HG02870 (cell line): ENCODE measurements around the gene TRMT44.
A peak's percentile ranks its signal among the peaks of the same experiment; 100 is the strongest.

Experiments used
- ATAC-seq: cut with Tn5 transposase; IDR thresholded peaks from one replicate; pipeline ENCODE4 v1.9.1; 2021; ENCODE audit warnings: mild to moderate bottlenecking, moderate library complexity; ENCODE audit not compliant: unreplicated experiment

TRMT44 gene, protein sequence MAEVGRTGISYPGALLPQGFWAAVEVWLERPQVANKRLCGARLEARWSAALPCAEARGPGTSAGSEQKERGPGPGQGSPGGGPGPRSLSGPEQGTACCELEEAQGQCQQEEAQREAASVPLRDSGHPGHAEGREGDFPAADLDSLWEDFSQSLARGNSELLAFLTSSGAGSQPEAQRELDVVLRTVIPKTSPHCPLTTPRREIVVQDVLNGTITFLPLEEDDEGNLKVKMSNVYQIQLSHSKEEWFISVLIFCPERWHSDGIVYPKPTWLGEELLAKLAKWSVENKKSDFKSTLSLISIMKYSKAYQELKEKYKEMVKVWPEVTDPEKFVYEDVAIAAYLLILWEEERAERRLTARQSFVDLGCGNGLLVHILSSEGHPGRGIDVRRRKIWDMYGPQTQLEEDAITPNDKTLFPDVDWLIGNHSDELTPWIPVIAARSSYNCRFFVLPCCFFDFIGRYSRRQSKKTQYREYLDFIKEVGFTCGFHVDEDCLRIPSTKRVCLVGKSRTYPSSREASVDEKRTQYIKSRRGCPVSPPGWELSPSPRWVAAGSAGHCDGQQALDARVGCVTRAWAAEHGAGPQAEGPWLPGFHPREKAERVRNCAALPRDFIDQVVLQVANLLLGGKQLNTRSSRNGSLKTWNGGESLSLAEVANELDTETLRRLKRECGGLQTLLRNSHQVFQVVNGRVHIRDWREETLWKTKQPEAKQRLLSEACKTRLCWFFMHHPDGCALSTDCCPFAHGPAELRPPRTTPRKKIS

DNA sequence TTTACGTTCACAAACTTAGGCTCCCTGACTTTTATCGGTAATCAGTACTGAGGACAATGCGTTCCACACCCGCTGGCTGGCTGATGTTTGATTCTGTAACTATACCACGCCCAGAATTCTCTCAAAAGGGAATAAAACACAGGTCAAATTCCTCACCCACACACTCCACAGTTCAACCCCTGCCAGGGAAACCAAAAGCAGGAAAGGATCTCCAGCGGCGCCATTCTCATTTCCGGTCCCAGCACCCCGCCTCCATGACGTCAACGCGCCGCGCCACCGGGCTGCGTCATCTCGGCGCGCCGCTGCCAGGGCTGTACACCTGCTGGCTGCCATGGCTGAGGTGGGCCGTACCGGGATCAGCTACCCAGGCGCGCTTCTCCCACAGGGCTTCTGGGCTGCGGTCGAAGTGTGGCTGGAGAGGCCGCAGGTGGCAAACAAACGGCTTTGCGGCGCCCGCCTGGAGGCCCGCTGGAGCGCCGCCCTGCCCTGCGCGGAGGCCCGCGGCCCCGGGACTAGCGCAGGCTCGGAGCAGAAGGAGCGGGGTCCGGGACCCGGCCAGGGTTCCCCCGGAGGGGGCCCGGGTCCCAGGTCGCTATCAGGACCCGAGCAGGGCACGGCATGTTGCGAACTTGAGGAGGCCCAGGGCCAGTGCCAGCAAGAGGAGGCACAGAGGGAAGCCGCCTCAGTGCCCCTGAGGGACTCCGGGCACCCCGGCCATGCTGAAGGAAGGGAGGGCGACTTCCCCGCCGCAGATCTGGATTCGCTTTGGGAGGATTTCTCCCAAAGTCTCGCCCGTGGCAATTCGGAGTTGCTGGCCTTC is at the start of gene TRMT44, which contains the start of gene ACOX3:
Gene TRMT44 (plus strand): TSS at position 286 of the 820 bp plus-strand sequence. CDS start 46 bp downstream, at position 332.
Gene ACOX3 (minus strand): TSS at position 232 of the 820 bp plus-strand sequence. CDS start 24,202 bp downstream, outside the sequence.
- peak; percentile 83 for ATAC-seq

DNA sequence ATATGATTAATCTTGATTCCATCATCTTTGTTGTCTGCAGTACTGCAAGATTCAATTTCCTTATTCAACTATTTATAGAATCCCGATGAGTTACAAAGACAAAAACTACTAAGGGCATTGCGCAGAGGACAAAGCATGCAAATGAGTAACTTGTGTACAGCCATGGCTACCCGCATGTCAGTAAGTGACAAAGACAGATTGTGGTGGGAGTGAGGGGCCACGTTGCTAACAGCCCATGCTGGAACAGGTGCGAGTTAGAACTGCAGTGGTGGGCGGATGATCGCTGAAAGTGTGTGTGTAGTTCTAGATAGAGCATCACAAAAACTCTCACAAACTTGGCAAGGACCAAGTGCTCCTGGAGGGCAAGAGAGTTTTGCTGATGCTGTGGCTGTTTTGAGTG is 49.5 kb upstream of the TRMT44 start:
- ATAC-seq: no peak

DNA sequence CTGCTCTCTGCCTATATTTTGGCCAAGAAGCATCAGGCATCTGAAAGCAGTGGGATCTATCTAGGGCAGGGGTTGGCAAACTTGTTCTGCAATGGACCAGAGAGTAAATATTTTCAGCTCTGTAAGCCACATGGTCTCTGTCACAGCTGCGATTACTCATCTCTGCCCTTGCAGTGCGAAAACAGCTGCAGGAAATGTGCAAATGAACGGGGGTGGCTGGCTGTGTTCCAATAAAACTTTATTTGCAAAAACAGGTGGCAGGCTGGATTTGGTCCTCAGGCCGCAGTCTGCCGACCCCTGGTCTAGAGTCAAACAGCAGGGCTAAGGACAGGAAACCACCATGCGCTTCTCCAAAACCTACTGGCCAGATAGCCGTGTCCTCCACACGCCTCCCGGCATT is 48.6 kb upstream of the TRMT44 start:
- peak; percentile 83 for ATAC-seq

DNA sequence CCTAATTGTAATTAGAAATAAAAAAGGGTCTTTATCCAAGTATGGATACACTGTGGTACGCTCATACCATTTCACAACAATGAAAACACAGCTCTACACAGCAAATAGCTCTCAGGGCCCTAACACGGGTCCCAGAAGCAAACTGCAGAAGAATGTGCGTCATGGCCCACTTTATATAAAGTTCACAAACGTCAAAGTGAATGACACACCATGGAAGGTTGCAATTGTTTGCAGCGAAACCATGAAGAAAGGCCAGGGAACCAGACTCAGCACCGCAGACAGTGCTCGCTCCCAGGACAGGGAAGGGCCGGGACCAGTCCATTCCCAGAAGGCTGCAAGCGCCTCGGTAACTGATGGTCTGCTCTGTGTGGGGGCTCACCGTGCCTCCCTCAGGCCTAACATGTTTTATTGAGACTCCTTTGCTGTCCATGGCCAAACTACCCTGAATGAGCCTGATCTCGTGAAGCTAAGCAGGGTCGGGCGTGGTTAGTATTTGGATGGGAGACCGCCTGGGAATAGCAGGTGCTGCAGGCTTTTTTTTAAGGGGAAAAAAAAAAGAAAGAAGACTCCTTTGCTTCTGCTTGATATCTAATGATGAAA is 47.9 kb upstream of the TRMT44 start:
- ATAC-seq: no peak

DNA sequence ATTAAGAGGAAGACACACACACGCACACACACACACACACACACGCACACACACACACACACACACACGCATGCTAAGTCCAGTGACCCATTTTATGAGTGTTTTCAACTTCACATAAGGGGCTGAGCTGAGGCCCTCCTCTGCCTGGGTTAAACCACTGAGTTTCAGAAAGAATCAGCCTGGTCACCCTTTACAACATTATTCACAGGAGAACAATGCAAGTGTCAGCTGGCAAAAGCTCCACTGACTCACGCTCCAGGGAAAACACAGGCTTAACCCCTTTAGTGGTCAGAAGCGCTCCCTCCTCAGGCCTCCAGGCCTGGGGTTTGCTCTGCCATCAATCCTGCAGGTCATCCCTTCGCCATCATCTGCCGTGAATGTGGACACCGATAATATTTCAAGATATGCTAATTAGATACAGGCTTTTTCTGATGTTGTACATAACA is 47.0 kb upstream of the TRMT44 start:
- no peak for ATAC-seq

DNA sequence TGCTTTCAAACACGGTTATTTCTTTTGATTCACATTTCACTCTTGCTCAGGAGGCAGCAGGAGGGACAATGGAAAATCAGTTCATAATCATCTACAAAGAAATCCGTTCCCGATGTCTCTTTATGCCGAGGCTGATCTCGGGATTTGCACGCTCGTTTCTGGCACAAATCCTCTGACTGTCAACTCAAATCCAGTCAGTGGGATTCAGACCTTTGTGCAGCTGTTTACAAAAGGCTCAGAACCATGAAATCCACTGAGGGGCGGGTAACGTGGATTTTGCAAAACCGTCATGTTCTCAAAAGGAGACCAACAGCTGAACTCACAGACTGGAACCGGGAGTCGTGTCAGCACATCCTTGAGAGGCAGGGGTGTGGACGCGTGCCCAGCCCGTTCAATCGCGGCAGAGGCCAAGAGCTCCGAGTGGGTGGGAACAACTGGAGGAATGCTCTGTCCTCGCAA is 46.5 kb upstream of the TRMT44 start:
- ATAC-seq: no peak

DNA sequence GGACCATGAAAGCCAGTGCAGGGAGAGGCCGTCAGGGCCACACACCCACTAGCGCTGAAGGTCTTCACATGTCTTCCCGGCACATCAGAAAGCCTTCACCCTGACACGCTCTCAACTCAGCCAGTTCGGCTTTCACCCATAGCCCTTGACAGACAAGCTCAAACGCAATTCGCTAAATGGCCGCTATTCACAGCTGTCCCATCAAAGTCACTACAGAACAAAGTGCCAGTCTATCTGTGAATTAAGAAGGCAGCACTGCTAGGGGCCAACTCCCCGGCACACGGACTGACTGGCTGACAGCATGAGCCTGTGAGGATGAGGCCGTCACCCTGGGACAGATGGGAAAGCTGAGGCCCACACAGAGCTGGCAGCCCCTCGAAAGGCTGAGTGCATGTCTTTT is 45.8 kb upstream of the TRMT44 start:
- no peak for ATAC-seq

DNA sequence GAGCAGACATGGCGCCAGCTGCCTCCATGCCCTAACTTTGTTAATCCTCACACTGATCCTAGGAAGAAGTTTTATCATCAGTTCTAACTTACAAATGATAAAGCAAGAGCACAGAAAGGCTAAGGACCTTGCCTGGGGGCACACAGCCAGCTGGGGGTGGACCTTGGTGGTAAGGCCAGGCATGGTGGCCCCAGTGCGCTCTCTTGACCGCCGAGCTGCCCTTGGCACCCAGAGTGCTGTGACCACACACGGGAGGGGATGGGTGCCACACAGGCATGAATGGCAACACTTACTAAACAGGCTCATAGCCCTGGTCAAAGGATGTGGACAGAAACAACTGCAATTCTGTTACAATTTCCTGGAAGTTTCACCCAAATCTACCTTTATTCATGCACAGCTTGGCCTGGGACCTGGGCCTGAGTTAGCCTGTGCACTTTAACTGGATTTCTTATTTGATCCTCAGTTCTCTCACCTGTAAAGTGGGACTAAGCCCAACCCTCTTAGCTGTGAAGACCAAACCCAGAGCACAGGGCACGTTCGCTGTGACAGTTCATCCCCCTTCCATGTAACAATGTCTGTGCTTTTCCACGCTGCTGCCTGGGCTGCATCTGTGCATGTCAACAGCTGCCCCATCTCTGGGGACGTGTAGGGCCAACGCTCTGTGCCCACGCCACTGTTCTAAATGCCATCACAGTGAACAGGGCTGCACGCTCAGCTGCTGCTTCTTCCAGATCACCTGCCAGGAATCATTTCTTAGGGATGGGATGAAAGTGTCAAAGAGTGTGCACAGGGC is 44.9 kb upstream of the TRMT44 start:
- ATAC-seq: no peak

DNA sequence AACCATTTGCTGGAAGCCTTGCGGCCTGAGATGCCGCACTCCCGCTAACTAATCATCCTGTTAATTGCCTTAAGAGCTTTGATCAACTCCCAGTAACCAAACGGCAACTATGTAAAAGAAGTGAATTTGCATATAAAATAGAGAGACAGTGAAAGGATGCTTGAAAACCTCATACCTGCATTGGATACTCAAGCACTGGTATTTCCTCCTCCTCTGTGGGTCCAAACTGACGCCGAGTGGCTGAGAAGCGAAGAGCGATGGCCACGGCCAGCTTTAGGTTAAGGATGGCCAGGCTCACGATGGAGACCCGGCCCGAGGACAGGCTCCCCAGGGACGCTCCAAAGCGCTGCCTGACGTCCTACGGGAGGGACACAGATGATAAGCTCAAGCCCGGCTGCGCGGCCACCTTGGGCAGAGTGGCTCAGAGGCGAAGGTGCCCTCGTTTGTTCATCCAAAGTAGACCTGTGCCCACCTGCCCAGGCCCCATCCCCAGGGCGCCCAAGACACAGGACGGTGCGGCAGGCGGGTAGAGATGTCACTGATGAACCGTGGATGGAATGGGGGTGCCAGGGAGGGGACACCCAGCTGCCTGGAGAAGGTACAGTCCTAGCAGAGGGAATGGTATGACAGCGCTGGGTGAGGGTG is 43.7 kb upstream of the TRMT44 start:
- ATAC-seq: no peak

DNA sequence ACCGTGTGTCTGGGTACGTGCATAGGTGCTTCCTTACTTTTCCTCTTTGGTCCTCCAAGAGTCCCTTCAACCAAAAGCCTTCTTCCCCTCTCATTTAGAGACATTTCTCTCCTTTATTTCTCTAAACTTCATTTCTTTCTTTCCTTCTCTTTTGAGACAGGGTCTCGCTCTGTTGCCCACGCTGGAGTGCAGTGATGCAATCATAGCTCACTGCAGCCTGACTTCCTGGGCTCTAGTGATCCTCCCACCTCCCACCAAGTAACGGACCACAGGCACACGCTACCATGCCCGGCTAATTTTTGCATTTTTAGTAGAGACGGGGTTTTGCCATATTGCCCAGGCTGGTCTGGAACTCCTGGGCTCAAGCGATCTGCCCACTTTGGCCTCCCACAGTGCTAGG is 42.2 kb upstream of the TRMT44 start:
- ATAC-seq: no peak

DNA sequence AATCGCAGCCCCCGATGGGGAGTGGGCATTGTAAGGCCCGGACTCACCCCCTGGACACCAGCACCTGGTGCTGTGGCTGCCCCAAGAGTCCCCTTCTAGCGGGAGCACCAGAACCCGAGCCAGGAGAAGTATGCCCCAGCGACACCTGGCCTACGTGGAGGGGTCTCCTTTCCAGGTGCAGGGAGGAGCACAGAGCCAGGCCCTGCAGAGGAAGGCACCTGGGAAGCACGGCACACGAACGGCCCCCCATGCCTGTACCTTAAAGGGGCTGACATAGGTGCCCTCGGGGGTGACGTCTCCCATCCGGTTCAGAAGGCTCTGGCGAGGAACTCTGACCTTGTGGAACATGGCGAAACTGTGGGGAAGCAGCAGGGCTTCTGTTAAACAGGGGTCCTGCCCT is 41.3 kb upstream of the TRMT44 start:
- no peak for ATAC-seq

DNA sequence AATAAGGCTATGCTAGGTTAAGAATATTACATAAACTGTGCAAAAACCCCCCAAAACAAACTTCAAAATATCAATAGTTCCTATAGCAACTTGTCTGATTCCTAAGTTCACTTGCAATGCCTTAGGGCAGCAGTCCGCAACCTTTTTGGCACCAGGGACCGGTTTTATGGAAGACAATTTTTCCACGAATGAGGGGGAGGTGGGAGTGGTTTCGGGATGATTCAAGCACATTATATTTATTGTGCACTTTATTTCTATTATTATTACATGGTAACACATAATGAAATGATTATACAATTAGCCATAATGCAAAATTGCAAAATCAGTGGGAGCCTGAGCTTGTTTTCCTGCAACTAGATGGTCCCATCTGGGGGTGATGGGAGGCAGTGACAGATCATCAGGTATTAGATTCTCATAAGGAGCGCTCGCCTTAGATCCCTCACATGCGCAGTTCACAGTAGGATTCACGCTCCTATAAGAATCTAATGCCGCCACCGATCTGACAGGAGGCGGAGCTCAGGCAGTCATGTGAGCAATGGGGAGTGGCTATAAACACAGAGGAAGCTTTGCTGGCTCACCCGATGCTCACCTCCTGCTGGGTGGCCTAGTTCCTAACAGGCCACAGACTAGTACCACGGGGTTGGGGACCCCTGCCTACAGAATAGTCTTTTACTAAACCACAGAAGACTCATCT is 39.8 kb upstream of the TRMT44 start:
- no peak for ATAC-seq

DNA sequence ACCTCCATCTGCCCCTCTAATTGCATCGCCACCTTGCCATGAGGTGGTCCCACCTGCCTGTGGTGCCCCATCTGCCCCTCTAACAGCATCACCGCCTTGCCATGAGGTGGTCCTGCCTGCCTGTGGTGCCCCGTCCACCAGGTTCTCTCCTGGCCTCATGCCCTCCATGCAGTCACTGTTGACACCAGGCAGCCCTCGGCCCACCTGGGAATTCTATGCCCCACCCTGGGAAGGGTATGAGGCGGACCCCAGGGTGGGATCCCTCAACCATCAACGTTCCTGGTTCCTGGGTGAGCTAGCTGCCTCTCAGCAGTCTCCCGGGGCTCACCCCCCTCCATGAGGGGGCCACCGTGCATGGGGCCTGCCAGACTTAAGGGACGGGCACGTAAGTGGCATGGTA is 38.9 kb upstream of the TRMT44 start:
- ATAC-seq: no peak

DNA sequence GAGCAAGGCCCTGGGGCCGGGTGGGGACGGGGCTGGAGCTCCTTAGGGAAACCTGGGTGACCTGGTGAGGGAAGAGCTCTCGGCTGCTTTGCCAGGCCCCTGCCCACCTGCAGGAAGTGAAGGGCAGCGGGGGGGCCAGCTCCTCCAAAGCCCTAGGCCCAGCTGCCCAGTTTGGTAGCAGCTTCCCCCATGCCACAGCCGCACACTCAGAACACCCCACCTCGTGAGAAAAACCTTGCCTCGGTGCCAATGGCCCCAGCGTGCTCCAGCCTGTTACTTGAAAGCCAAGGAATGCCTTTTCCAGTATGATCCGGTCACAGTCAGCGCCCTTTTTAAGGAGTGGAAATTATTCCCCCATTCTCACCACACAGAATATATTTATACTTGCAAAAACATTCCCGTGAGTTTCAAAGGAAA is 38.4 kb upstream of the TRMT44 start:
- no peak for ATAC-seq

DNA sequence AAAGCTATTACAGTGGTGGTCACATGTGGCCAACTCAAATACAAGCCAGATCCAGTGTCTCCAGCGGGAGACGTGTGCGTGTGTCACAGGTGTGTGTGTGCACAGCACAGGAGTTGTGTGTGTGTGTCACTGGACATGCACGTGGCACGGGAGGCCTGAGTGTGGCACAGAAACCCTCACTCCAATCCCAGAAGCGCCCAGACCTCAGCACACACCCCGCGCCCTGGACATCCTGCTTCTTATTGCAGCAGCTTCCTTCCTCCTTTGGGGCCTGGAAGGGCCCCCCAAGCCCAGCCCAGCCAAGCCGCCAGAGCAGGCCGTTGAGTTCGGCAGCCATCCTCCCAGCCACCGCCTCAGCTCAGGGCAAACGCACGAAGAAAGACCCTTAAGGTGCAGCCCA is 37.9 kb upstream of the TRMT44 start:
- ATAC-seq: no peak

DNA sequence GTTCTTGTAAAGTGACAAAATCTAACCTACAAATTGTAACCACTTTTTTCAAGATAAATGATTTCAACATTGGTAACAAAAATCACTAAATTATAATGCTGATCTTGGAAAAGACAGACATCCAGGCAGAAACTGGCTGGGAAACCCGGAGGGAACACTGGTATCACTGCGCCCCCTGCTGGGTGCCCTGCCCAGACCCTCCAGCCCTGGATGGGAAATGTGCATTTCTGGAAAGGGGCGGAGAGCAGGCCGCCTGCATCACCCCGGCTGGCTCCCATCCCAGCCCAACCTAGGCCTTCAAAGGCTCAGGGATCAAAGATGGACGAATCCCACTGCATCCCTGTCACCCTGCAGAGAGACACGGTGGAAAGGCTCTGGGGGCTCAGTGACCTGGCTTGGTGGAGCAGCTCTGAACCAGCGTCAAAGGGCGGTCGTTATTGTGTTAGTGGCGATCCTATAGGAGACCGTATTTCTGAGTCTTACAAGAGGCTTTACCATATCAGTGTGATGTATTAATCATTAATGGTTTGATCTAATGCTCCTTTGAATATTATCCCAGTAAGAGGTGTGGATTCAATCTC is 37.3 kb upstream of the TRMT44 start:
- ATAC-seq: no peak

DNA sequence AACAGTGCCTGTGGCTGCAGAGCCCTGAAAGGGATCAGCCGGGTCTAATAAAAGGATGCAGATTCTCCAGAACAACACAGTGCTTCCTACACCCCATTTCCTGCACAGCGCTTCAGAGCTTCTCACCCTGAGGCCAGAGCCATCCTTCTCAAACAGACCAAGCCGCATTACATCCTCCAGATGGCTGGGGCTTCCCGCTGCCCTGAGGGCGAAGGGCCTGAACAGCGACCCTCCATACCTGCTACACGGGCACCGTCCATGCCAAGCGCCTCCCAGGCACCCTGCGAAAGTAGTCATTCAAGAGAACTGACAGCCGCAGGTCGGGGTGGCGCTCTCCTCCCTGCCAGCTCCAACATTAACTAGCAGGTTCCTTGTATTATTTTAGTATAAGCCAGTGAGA is 36.6 kb upstream of the TRMT44 start:
- no peak for ATAC-seq

DNA sequence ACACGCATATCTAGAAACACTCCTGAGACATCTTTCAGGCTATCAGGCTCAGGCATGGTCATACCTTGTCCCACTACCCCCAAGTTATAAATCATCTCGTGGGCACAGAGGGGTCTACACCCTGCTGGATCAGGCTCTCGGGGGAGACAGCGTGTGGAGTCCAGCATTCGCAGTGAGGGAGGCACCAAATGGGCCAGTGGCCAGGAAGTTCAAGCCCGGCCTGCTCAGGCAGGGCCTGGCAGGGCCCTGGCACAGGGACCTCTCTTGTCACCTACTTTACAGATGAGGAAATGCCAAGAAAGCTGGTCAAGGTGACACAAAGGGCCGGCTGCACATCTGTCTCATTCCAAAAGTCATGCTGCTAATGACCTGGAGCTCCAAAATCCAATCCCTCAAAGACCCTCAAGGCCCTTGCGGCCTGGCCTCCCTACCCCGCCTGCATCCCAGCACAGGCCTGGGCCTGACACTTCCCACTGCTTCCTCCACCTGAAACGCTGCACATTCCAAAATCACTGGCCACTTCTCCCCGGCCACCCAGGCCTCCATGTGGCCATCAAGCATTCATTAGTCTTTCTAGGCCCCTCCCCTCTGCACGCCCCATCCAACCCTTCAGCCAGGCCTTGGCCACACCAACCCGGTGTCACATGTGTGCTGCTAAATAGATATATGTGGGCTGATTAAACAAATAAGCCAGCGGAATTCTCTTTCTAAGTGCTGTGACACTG is 35.6 kb upstream of the TRMT44 start:
- ATAC-seq: no peak
